Heart left ventricle (tissue), 16 donors: ENCODE measurements around the gene WWOX. TPM values are rescaled to one million over a fixed set of nuclear protein-coding genes. Genes with fewer than 3 reads are reported as not detected.

ENCODE experiments used
- ATAC-seq, 4 donors: fragments of 200-7000 bp; cut with Tn5 transposase; one replicate each; pipeline ENCODE4 v1.9.1; 2020 to 2022; ENCODE audit warnings: moderate library complexity in 4 of 4, mild to moderate bottlenecking in 3 of 4, moderate number of reproducible peaks in 1 of 4
- DNase-seq, 5 donors: peaks; one replicate each; pipeline ENCODE4 v3.0.0-alpha.2; 2020
- H3K27ac ChIP-seq, 12 donors: fragments of 200-600 bp; sonication (generic) in 4 of 12; one replicate each; pipeline versions ENCODE4 v1.5.0 to v1.8.0; 2016 to 2022; ENCODE audit warnings: mild to moderate bottlenecking in 2 of 12
- H3K27me3 ChIP-seq, 9 donors: fragments of 200-600 bp; sonication (generic) in 2 of 9; one replicate each; pipeline versions ENCODE4 v1.5.1 to v1.8.0; 2016 to 2022; ENCODE audit warnings: mild to moderate bottlenecking in 3 of 9
- H3K36me3 ChIP-seq, 9 donors: fragments of 200-600 bp; sonication (generic) in 2 of 9; one replicate each; pipeline versions ENCODE4 v1.5.0 to v1.8.0; 2018 to 2022; ENCODE audit warnings: mild to moderate bottlenecking in 2 of 9
- H3K4me1 ChIP-seq, 12 donors: fragments of 200-600 bp; sonication (generic) in 4 of 12; one replicate each; pipeline versions ENCODE4 v1.5.0 to v1.8.0; 2016 to 2022; ENCODE audit warnings: mild to moderate bottlenecking in 3 of 12
- H3K4me3 ChIP-seq, 12 donors: fragments of 200-600 bp; sonication (generic) in 4 of 12; one replicate each; pipeline versions ENCODE4 v1.5.0 to v1.8.0; 2017 to 2022; ENCODE audit warnings: mild to moderate bottlenecking in 9 of 12, moderate library complexity in 4 of 12
- H3K9me3 ChIP-seq, 12 donors: fragments of 200-600 bp; sonication (generic) in 4 of 12; one replicate each; pipeline versions ENCODE4 v1.5.0 to v1.8.0; 2016 to 2022; ENCODE audit warnings: mild to moderate bottlenecking in 1 of 12
- POLR2A ChIP-seq, 2 donors: fragments of 450-650 bp; IDR thresholded peaks; one replicate each; pipeline ENCODE4 v1.6.1; 2017; ENCODE audit warnings: antibody characterized with exemption in 2 of 2, mild to moderate bottlenecking in 2 of 2, moderate library complexity in 2 of 2
- WGBS, 4 donors: extraction: QIAGEN DNeasy Blood & Tissue Kit in 2 of 4; methylation state at CpG; one replicate each; pipeline versions ENCODE4 v1.1.5 to v1.1.7; 2013 to 2018; 5-methylcytosine and 5-hydroxymethylcytosine counted together
- intact Hi-C, 10 donors: fragments of 100-400 bp; cut with DNase I; formaldehyde crosslinking; loops; one replicate each; pipeline versions ENCODE4 v1.11.1 to v1.14.2; 2022
- polyA plus RNA-seq, 2 donors: library from polyadenylated mRNA; stranded (reverse); fragments of 200-250 nt; gene quantifications; one replicate each; pipeline ENCODE4 v1.2.3, GENCODE V29; 2013
- total RNA-seq, 9 donors: library from RNA; depleted of rRNA in 2 of 9; stranded (reverse); fragments of >200 nt in 2 of 9; fragmentation: NEBNext Ultra II Directional in 3 of 9; extraction: Animal tissue kit (Norgen Biotek cat#: 25700) in 3 of 9; gene quantifications; one replicate each; pipeline versions ENCODE4 v1.1.0 to v1.2.4, GENCODE V29; 2016 to 2023
- TF ChIP-seq, protein P1 (sequence below), 12 donors: fragments of 200-600 bp; sonication (generic) in 4 of 12; IDR thresholded peaks; one replicate each; pipeline versions ENCODE4 v1.5.0 to v1.8.0; 2018 to 2022; ENCODE audit warnings: antibody characterized with exemption in 12 of 12, mild to moderate bottlenecking in 5 of 12
- donor health status: ischemic (EF 13 %, LVEDD 7.1; RV severe dilation, severe dysfunction).
- donor health status: healthy with polysubstance abuse.
- donor health status: DM: no; HTN: yes; CAD: no.
- donor health status: DM: no; HTN: no; CAD: no.
- donor health status: ischemic (EF 25% LVEDD 6.9; RV normal size, moderate dysfunction).
- donor health status: ischemic (EF 25% LVEDD 5.7; RV mildly dilated, moderate dysfunction).
- donor health status: healthy.
- donor health status: DM: yes; HTN: yes; CAD: no.
- donor health status: ischemic (EF 35%, LVEDD 5.7; RV mildly dilated, moderate dysfunction).
- donor health status: nonischemic (EF 11% LVEDD 7.7; RV severe dilation, severe dysfunction).
- donor health status: DM: yes; HTN: yes; CAD: no.
- donor health status: PGD.
- donor health status: ischemic (EF 29% LVEDD 5.4; RV normal size, mild dysfunction).
- donor health status: nonischemic (EF 23%, LVEDD 6.1; RV moderate dilation, normal function).

The WWOX gene
- total and polyA plus RNA-seq, 11 donors: 4.3 to 18.3 (median 9.1) TPM

GRCh38 chr16:79261944-79262552 is 1162.6 kb downstream of the WWOX start:
- 35 to 55% (median 46%) methylated on average over 7 of the region's 7 CpGs for WGBS, 4 donors
- H3K36me3 ChIP-seq: no peaks in the 10 kb centered on the region
- no peak overlapping the region for H3K4me3 ChIP-seq
- ATAC-seq (peak; percentile 51 to 76 (median 64)), DNase-seq (no peak)
- peak overlapping the region in 5 of 12 donors; percentile 29 to 54 (median 46) for H3K27ac ChIP-seq
- H3K9me3 ChIP-seq: no peaks in the 10 kb centered on the region
- H3K27me3 ChIP-seq: peaks cover 0 to 6% (median 0%) of the 10 kb centered on the region in 9 donors
- intact Hi-C loops: loop anchor here in 3 of 10 donors (2.0 to 10.0 kb wide), 5 partner anchors 95 to 760 kb away; partner anchors contain the start of gene MAF (in 2 of the 3)
- peaks cover 0 to 28% (median 8%) of the 10 kb centered on the region in 12 donors for H3K4me1 ChIP-seq
- no peak for TF ChIP-seq POLR2A (IDR thresholded peaks at IDR 0.05)
- TF ChIP-seq, protein P1, sequence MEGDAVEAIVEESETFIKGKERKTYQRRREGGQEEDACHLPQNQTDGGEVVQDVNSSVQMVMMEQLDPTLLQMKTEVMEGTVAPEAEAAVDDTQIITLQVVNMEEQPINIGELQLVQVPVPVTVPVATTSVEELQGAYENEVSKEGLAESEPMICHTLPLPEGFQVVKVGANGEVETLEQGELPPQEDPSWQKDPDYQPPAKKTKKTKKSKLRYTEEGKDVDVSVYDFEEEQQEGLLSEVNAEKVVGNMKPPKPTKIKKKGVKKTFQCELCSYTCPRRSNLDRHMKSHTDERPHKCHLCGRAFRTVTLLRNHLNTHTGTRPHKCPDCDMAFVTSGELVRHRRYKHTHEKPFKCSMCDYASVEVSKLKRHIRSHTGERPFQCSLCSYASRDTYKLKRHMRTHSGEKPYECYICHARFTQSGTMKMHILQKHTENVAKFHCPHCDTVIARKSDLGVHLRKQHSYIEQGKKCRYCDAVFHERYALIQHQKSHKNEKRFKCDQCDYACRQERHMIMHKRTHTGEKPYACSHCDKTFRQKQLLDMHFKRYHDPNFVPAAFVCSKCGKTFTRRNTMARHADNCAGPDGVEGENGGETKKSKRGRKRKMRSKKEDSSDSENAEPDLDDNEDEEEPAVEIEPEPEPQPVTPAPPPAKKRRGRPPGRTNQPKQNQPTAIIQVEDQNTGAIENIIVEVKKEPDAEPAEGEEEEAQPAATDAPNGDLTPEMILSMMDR (IDR thresholded peaks at IDR 0.05): no peak

Other genes starting within 250 kb of the WWOX start
- gene CLEC3A, start 77.1 kb upstream of the WWOX start, total RNA-seq: not detected
- not detected for gene CLEC3A, start 77.1 kb upstream of the WWOX start, polyA plus RNA-seq